SK-N-MC (cell line): ENCODE results near the gene PCBP3.

Experiments used
- DNase-seq: peaks from one replicate; pipeline ENCODE4 v3.0.0-alpha.2; 2011; ENCODE audit warnings: low read depth, low spot score
- H3K27ac ChIP-seq: fragments of 200-600 bp; sonication (generic); 2 replicates; pipeline ENCODE4 v1.5.1; 2016; ENCODE audit warnings: mixed run types
- H3K36me3 ChIP-seq: fragments of 200-600 bp; sonication (generic); 2 replicates; pipeline ENCODE4 v1.6.1; 2017; ENCODE audit warnings: antibody characterized with exemption, low read length, mixed read lengths; ENCODE audit not compliant: insufficient read depth
- H3K4me3 ChIP-seq: fragments of 200-600 bp; sonication (generic); 2 replicates; pipeline ENCODE4 v1.5.1; 2016
- H3K9ac ChIP-seq: fragments of 200-600 bp; sonication (generic); 2 replicates; pipeline ENCODE4 v1.8.0; 2017; ENCODE audit warnings: mixed run types, mixed read lengths; ENCODE audit not compliant: insufficient read length
- H3K9me3 ChIP-seq: fragments of 200-600 bp; sonication (generic); 2 replicates; pipeline ENCODE4 v1.6.1; 2017; ENCODE audit warnings: low read depth, mild to moderate bottlenecking, antibody characterized with exemption, low read length, moderate library complexity, mixed read lengths
- EZH2 ChIP-seq: fragments of 200-600 bp; sonication (generic); IDR thresholded peaks from one replicate; pipeline ENCODE4 v1.6.1; 2017; ENCODE audit warnings: antibody characterized with exemption
- FOXP2 ChIP-seq: optimal IDR thresholded peaks from 2 replicates; pipeline ENCODE3; 2011; ENCODE audit warnings: mild to moderate bottlenecking, moderate library complexity; ENCODE audit not compliant: insufficient read depth; ENCODE audit errors: extremely low read length, control extremely low read depth
- POLR2AphosphoS5 ChIP-seq: IDR thresholded peaks from 2 replicates; pipeline ENCODE4 v1.6.1; 2012; ENCODE audit warnings: mild to moderate bottlenecking, low read depth, low read length, borderline replicate concordance

Gene PCBP3

GRCh38 chr21:45900034-45900868, 256.7 kb downstream of the PCBP3 start:
- no peak overlapping the region for H3K27ac ChIP-seq
- DNase-seq = no peak
- H3K9ac ChIP-seq = no peak overlapping the region
- TF ChIP-seq EZH2 (no peak), FOXP2 (no peak), POLR2AphosphoS5 (no peak)
- H3K9me3 ChIP-seq = no peaks in the 10 kb centered on the region
- no peak overlapping the region for H3K4me3 ChIP-seq
- H3K36me3 ChIP-seq = no peaks in the 10 kb centered on the region

DNA sequence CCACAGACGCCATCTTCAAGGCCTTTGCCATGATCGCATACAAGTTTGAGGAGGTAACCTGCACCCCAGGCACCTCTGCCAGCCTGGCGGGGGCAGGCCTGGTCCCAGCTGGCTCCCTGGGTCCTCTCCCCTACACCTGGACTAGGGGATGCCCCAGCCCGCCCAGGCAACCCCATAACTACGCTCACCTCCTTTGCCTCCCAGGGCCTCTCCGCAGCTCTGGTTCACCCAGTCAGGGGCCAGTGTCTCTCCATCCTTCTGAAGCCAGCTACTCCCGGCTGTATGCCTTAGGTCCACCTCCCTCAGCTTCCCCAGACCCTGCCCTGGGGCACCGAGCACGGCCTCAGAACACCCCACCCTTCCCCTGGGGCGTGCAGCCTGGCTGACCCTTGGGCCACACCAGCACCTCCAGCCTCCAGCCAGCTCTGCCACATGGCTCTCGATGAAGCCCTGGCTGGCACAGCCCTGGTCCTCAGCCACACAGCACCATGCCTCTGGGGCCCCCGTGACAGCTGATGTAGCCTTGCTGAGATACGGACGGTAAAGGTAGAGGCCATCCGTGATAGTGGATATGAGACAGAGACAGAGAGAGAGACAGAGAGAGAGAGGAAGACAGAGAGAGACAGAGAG, 257.7 kb downstream of the PCBP3 start:
- no peaks in the 10 kb centered on the region for H3K9me3 ChIP-seq
- H3K9ac ChIP-seq = no peak overlapping the region
- no peak overlapping the region for H3K27ac ChIP-seq
- no peaks in the 10 kb centered on the region for H3K36me3 ChIP-seq
- DNase-seq = no peak
- no peak overlapping the region for H3K4me3 ChIP-seq
- no peak for TF ChIP-seq FOXP2
- no peak for TF ChIP-seq EZH2
- no peak for TF ChIP-seq POLR2AphosphoS5

DNA sequence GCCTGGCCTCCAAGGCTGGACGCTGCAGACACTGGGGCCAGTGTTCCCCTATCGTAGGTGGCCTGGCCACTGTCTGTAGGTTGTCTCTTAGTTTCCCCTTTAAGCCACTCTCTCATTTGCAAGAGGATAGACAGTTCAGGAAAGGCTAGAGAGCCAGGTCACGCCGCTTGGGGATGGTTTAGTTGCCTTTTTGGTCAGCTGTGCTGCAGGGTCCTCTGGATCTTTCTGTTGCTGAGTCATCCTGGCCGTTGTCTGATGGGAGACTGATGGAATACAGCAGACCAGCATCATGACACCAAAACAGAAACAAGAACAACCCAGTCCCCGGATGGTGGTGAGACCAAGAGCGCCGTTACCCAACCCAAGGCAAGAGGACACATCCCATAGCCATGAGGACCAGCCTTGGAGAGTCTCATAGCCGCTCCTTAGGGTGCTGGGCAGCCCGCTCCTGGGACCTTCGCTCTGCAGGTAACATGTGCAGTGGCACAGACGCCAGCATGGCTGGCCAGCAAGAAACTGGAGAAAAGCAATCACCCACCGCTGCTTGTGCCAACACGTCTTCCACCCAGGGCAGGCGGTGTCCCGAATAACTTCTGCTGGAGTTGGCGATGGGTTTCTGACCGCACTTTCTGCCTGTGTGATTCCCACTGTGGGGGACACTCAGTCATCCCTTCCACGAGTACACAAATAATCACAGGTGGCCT, 258.9 kb downstream of the PCBP3 start:
- H3K9me3 ChIP-seq = no peaks in the 10 kb centered on the region
- H3K27ac ChIP-seq = no peak overlapping the region
- DNase-seq = no peak
- H3K4me3 ChIP-seq = no peak overlapping the region
- no peaks in the 10 kb centered on the region for H3K36me3 ChIP-seq
- TF ChIP-seq FOXP2 = no peak
- no peak overlapping the region for H3K9ac ChIP-seq

DNA sequence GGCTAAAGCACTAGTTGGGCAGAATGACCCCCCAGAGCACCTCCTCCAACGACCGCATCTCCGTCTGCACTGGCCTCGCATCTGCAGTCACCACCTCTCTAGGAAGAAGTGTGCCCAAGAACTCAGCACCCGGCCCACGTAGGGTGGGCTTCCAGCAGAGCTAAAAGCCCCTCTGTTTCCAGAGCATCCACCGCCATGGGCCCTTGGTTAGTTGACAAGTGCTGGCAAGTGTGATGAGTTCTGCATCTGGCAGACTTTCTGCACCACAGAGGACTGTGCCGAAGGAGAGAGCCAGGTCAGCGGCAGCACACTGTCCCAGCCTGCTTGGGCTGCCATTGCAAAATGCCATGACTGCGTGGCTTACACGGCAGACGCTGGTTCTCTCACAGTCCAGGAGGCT, 261.7 kb downstream of the PCBP3 start:
- no peak for DNase-seq
- Histone ChIP-seq H3K36me3 (no peaks in the 10 kb centered on the region), H3K9me3 (no peaks in the 10 kb centered on the region), H3K27ac (no peak overlapping the region), H3K4me3 (no peak overlapping the region), H3K9ac (no peak overlapping the region)
- TF ChIP-seq POLR2AphosphoS5 = no peak
- no peak for TF ChIP-seq EZH2
- TF ChIP-seq FOXP2 = no peak

DNA sequence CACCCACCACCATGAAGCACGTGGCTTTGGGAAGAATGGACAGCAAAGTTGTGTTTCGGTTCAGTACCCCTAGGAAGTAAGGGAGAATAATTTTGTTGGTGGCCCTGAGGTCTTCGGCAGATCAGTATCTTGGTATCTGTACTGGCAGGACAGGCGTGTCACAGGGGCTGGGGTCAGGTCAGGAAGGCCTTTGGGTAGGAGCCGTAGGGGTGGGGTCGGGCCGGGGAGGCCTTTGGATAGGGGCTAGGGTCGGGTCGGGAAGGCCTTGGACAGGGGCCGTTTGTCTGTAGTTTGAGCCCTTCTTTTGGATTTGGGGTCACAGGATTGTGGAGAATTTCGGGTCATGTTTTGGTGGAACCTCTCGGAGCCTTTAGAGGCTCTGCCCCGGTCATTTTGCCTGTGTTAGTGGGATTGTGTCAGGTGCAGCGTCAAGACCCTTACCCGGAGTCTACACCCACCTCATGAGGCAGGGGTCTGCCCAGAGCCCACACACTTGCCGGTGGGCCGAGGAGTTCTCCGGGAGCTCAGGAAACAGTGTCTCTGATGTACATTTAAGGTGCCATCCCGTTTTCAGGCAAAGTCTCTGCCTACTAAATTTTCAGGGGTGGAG, 262.8 kb downstream of the PCBP3 start:
- Histone ChIP-seq H3K27ac (no peak overlapping the region), H3K9me3 (no peaks in the 10 kb centered on the region), H3K36me3 (no peaks in the 10 kb centered on the region), H3K9ac (no peak overlapping the region), H3K4me3 (no peak overlapping the region)
- DNase-seq = no peak
- TF ChIP-seq POLR2AphosphoS5 (no peak), FOXP2 (no peak), EZH2 (no peak)

GRCh38 chr21:45906859-45907258, 263.3 kb downstream of the PCBP3 start:
- TF ChIP-seq EZH2 (no peak), FOXP2 (no peak), POLR2AphosphoS5 (no peak)

GRCh38 chr21:45908536-45909237, 265.2 kb downstream of the PCBP3 start:
- Histone ChIP-seq H3K9ac (no peak overlapping the region), H3K27ac (no peak overlapping the region), H3K9me3 (no peaks in the 10 kb centered on the region), H3K36me3 (no peaks in the 10 kb centered on the region), H3K4me3 (no peak overlapping the region)
- no peak for TF ChIP-seq FOXP2
- no peak for TF ChIP-seq POLR2AphosphoS5
- no peak for TF ChIP-seq EZH2
- DNase-seq = no peak

More at GRCh38 chr21:45906859-45907258, 263.3 kb downstream of the PCBP3 start:
- H3K9me3 ChIP-seq = no peaks in the 10 kb centered on the region
- H3K4me3 ChIP-seq = no peak overlapping the region
- DNase-seq = no peak
- no peak overlapping the region for H3K9ac ChIP-seq
- H3K27ac ChIP-seq = no peak overlapping the region
- no peaks in the 10 kb centered on the region for H3K36me3 ChIP-seq

GRCh38 chr21:45909238-45909988, 265.9 kb downstream of the PCBP3 start:
- no peaks in the 10 kb centered on the region for H3K9me3 ChIP-seq
- H3K36me3 ChIP-seq = no peaks in the 10 kb centered on the region
- no peak overlapping the region for H3K4me3 ChIP-seq
- no peak for DNase-seq
- no peak overlapping the region for H3K9ac ChIP-seq
- no peak for TF ChIP-seq EZH2
- TF ChIP-seq POLR2AphosphoS5 = no peak
- TF ChIP-seq FOXP2 = no peak
- H3K27ac ChIP-seq = no peak overlapping the region
